Tibial artery (tissue), 4 donors: ENCODE data around the gene CCT3.
"Not testable (repeated sequence)": the region's sequence is repeated elsewhere in the genome, so short reads cannot be mapped to it uniquely, and the experiment has no call there.

ENCODE experiments used
- DNase-seq, 2 donors: peaks; one replicate each; pipeline ENCODE4 v3.0.0-alpha.2; 2019
- H3K27ac ChIP-seq, 2 donors: fragments of 200-600 bp; sonication (generic) in 1 of 2; 1 replicate in 1 of 2; 2 replicates in 1 of 2; pipeline ENCODE4 v1.5.1; 2018 to 2019; ENCODE audit warnings: mild to moderate bottlenecking in 1 of 2
- H3K27me3 ChIP-seq, 2 donors: fragments of 200-600 bp; sonication (generic) in 1 of 2; one replicate each; pipeline versions ENCODE4 v1.5.1 to v1.6.0; 2016 to 2019
- H3K36me3 ChIP-seq, 3 donors: fragments of 200-600 bp; sonication (generic) in 2 of 3; one replicate each; pipeline ENCODE4 v1.5.1; 2016 to 2019; ENCODE audit warnings: mild to moderate bottlenecking in 2 of 3
- H3K4me1 ChIP-seq, 4 donors: fragments of 200-600 bp; sonication (generic) in 2 of 4; 1 replicate in 3 of 4; 2 replicates in 1 of 4; pipeline ENCODE4 v1.5.1; 2016 to 2019
- H3K4me3 ChIP-seq, 2 donors: fragments of 200-600 bp; sonication (generic) in 1 of 2; 1 replicate in 1 of 2; 2 replicates in 1 of 2; pipeline ENCODE4 v1.5.1; 2018 to 2019; ENCODE audit warnings: mild to moderate bottlenecking in 2 of 2
- H3K9me3 ChIP-seq, 3 donors: fragments of 200-600 bp; sonication (generic) in 1 of 3; one replicate each; pipeline ENCODE4 v1.5.1; 2016 to 2019
- CTCF ChIP-seq, 2 experiments: fragments of 200-600 bp in 1 of 2; fragments of 450-650 bp in 1 of 2; IDR thresholded peaks; one replicate each; pipeline ENCODE4 v1.5.1; 2017 to 2019; ENCODE audit warnings: antibody characterized with exemption in 2 of 2, mild to moderate bottlenecking in 1 of 2, moderate library complexity in 1 of 2
- intact Hi-C: fragments of 100-400 bp; cut with DNase I; formaldehyde crosslinking; loops from one replicate; pipeline ENCODE4 v1.15.0; 2023; ENCODE audit warnings: low total_unique reads

CCT3 gene

DNA sequence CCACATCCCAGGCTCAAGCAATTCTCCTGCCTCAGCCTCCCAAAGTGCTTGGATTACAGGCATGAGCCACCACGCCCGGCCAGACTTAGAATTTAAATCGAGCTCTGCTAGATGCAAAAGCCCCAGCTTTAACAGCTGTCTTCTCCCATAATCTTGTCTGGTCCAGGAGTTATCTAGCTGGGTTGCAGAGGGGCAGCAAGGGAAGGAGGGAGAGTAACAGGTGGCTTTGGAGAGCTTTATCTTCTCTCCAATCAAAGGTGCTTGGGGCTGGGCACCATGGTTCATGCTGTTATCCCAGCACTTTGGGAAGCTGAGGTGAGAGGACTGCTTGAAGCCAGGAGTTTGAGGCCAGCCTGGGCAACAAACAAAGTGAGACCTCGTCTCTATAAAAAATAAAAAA, 34.8 kb upstream of the CCT3 start:
- no peaks in the 10 kb centered on the region for H3K9me3 ChIP-seq
- no peak for TF ChIP-seq CTCF (IDR thresholded peaks at IDR 0.05)
- H3K4me3 ChIP-seq: no peak overlapping the region
- no peaks in the 10 kb centered on the region for H3K36me3 ChIP-seq
- intact Hi-C loops: no loop called here
- H3K27ac ChIP-seq: no peak overlapping the region
- H3K4me1 ChIP-seq: peaks cover 0 to 10% (median 6%) of the 10 kb centered on the region in 4 donors
- no peak for DNase-seq
- peaks cover 0 to 62% of the 10 kb centered on the region in 2 donors for H3K27me3 ChIP-seq

GRCh38 chr1:156372265-156372586, 34.1 kb upstream of the CCT3 start:
- Histone ChIP-seq H3K27ac (no peak overlapping the region), H3K27me3 (peaks cover 0 to 64% of the 10 kb centered on the region in 2 donors), H3K4me3 (no peak overlapping the region), H3K36me3 (no peaks in the 10 kb centered on the region), H3K4me1 (peaks cover 0 to 10% (median 6%) of the 10 kb centered on the region in 4 donors), H3K9me3 (no peaks in the 10 kb centered on the region)
- intact Hi-C loops: no loop called here
- no peak for TF ChIP-seq CTCF (IDR thresholded peaks at IDR 0.05)
- DNase-seq: no peak

- H3K9me3 ChIP-seq: no peaks in the 10 kb centered on the region
- intact Hi-C loops: no loop called here
- no peaks in the 10 kb centered on the region for H3K36me3 ChIP-seq
- TF ChIP-seq CTCF (IDR thresholded peaks at IDR 0.05): no peak
- peaks cover 0 to 64% of the 10 kb centered on the region in 2 donors for H3K27me3 ChIP-seq
- no peak overlapping the region for H3K4me3 ChIP-seq
- no peak overlapping the region for H3K27ac ChIP-seq
- H3K4me1 ChIP-seq: peaks cover 0 to 10% (median 6%) of the 10 kb centered on the region in 4 donors
- peak in 1 of 2 donors; percentile 68 for DNase-seq
Observed at GRCh38 chr1:156371553-156372264, 33.6 kb upstream of the CCT3 start.

GRCh38 chr1:156369685-156370286, 31.7 kb upstream of the CCT3 start:
- not testable (repeated sequence) for DNase-seq

GRCh38 chr1:156368889-156369684, 31.0 kb upstream of the CCT3 start, which contains the start of gene RHBG:
TSS of gene RHBG (plus strand) at chr1:156369211. CDS start at chr1:156369250, 39 bp downstream.
- intact Hi-C loops: no loop called here
- Histone ChIP-seq H3K4me1 (peaks cover 0 to 10% (median 6%) of the 10 kb centered on the region in 4 donors), H3K27me3 (peaks cover 0 to 81% of the 10 kb centered on the region in 2 donors), H3K36me3 (no peaks in the 10 kb centered on the region), H3K4me3 (peak within 1 kb of the TSS; percentile 13 to 45), H3K27ac (no peak within 1 kb of the TSS), H3K9me3 (no peaks in the 10 kb centered on the region)
- no peak for TF ChIP-seq CTCF (IDR thresholded peaks at IDR 0.05)
- no peak for DNase-seq

More at GRCh38 chr1:156369685-156370286, 31.7 kb upstream of the CCT3 start:
- H3K27ac ChIP-seq, intact Hi-C loops, H3K36me3 ChIP-seq, H3K9me3 ChIP-seq, H3K4me1 ChIP-seq: not testable (repeated sequence)
- peak overlapping the region in 1 of 2 donors; percentile 45 for H3K4me3 ChIP-seq
- H3K27me3 ChIP-seq: peaks cover 0 to 74% of the 10 kb centered on the region in 2 donors
